H1 (cell line): ENCODE results near the gene LHPP. TPM values are rescaled to one million over a fixed set of nuclear protein-coding genes. Genes with fewer than 3 reads are reported as not detected.

ENCODE experiments used
- CTCF ChIA-PET: fragments of 300-600 bp; sonication (Branson Sonifier 250); formaldehyde crosslinking; loops from one replicate; lab custom pipeline; 2021; ENCODE audit not compliant: partially characterized antibody; lab: Charles Lee
- POLR2A ChIA-PET: fragments of 300-600 bp; sonication (Branson Sonifier 250); formaldehyde crosslinking; loops from one replicate; lab custom pipeline; 2021; ENCODE audit warnings: inconsistent platforms; ENCODE audit not compliant: partially characterized antibody; lab: Charles Lee
- DNase-seq, 2 experiments: peaks; one replicate each; pipeline versions ENCODE4 v3.0.0 to v3.0.0-alpha.2; 2010 to 2022; ENCODE audit warnings: low spot score in 2 of 2, low read depth in 1 of 2, mixed read lengths in 1 of 2
- FAIRE-seq: peaks from 2 replicates; lab custom pipeline; 2011; peaks lifted over from hg19 to GRCh38; lab: Jason Lieb, UNC
- H2AFZ ChIP-seq: 2 replicates; pipeline ENCODE4 v1.8.1; 2012; ENCODE audit warnings: low read length, inconsistent platforms
- H2AK5ac ChIP-seq: 2 replicates; pipeline ENCODE4 v1.6.1; 2013; ENCODE audit warnings: low read depth, low read length
- H2BK120ac ChIP-seq: replicated peaks from 2 replicates; pipeline ENCODE3; 2013; ENCODE audit warnings: low read depth, low read length, inconsistent platforms
- H2BK12ac ChIP-seq: 2 replicates; pipeline ENCODE4 v1.6.1; 2013; ENCODE audit warnings: low read depth, low read length
- H2BK15ac ChIP-seq: 2 replicates; pipeline ENCODE4 v1.6.1; 2013; ENCODE audit warnings: low read length
- H2BK20ac ChIP-seq: 2 replicates; pipeline ENCODE4 v1.6.1; 2013; ENCODE audit warnings: low read length
- H2BK5ac ChIP-seq: 2 replicates; pipeline ENCODE4 v1.6.1; 2013; ENCODE audit warnings: low read depth, low read length
- H3K14ac ChIP-seq: 2 replicates; pipeline ENCODE4 v1.6.1; 2013; ENCODE audit warnings: inconsistent platforms; ENCODE audit not compliant: insufficient read length
- H3K18ac ChIP-seq: 2 replicates; pipeline ENCODE4 v1.6.1; 2013; ENCODE audit warnings: low read length; ENCODE audit errors: extremely low read depth
- H3K23ac ChIP-seq: 2 replicates; pipeline ENCODE4 v1.6.1; 2013; ENCODE audit warnings: inconsistent platforms; ENCODE audit not compliant: insufficient read length
- H3K23me2 ChIP-seq: 2 replicates; pipeline ENCODE4 v1.6.1; 2013; ENCODE audit warnings: low read depth, low read length
- H3K27ac ChIP-seq: 2 replicates; pipeline ENCODE4 v1.6.1; 2011; ENCODE audit warnings: low read depth, low read length, inconsistent platforms
- H3K27me3 ChIP-seq, 4 experiments: replicated peaks in 1 of 4; 1 replicate in 1 of 4; 2 replicates in 3 of 4; pipeline versions ENCODE4 v1.6.1 to v1.8.1; 2011 to 2013; ENCODE audit warnings: low read length in 3 of 4, mild to moderate bottlenecking in 3 of 4, inconsistent platforms in 2 of 4, mixed read lengths in 2 of 4, moderate library complexity in 1 of 4; ENCODE audit not compliant: control insufficient read depth in 3 of 4, insufficient read depth in 3 of 4; ENCODE audit errors: extremely low read depth in 1 of 4
- H3K36me3 ChIP-seq, 4 experiments: 2 replicates each; pipeline versions ENCODE4 v1.6.1 to v1.8.1; 2011 to 2013; ENCODE audit warnings: mild to moderate bottlenecking in 4 of 4, low read length in 3 of 4, moderate library complexity in 2 of 4, control low read depth in 1 of 4, inconsistent platforms in 1 of 4; ENCODE audit not compliant: insufficient read depth in 4 of 4, control insufficient read depth in 2 of 4
- H3K4ac ChIP-seq: replicated peaks from 2 replicates; pipeline ENCODE3; 2013; ENCODE audit warnings: low read length, low read depth, mixed read lengths, inconsistent platforms; ENCODE audit not compliant: insufficient read length
- H3K4me1 ChIP-seq, 4 experiments: replicated peaks in 1 of 4; 1 replicate in 1 of 4; 2 replicates in 3 of 4; pipeline versions ENCODE4 v1.6.1 to v1.8.1; 2011 to 2013; ENCODE audit warnings: low read length in 3 of 4, inconsistent platforms in 2 of 4, mixed read lengths in 1 of 4; ENCODE audit not compliant: insufficient read depth in 4 of 4, control insufficient read depth in 3 of 4
- H3K4me2 ChIP-seq, 2 experiments: 2 replicates each; pipeline versions ENCODE4 v1.6.1 to v1.8.1; 2011 to 2013; ENCODE audit warnings: low read depth in 2 of 2, low read length in 2 of 2, control low read depth in 1 of 2, inconsistent platforms in 1 of 2, mild to moderate bottlenecking in 1 of 2; ENCODE audit not compliant: insufficient read depth in 1 of 2
- H3K4me3 ChIP-seq, 4 experiments: fragments of 200-600, 300-600 bp in 1 of 4; sonication (generic), shearing (Covaris generic), sonication (Bioruptor Twin) in 1 of 4; 2 replicates each; pipeline versions ENCODE4 v1.5.1 to v1.8.1; 2011 to 2016; ENCODE audit warnings: low read length in 4 of 4, low read depth in 3 of 4, control low read depth in 2 of 4, inconsistent platforms in 2 of 4, mild to moderate bottlenecking in 2 of 4, mixed read lengths in 1 of 4, moderate library complexity in 1 of 4; ENCODE audit not compliant: insufficient read depth in 2 of 4; ENCODE audit errors: extremely low read depth in 1 of 4
- H3K56ac ChIP-seq: replicated peaks from 2 replicates; pipeline ENCODE3; 2013; ENCODE audit warnings: low read depth, mild to moderate bottlenecking, mixed read lengths, low read length, inconsistent platforms; ENCODE audit not compliant: insufficient read length
- H3K79me1 ChIP-seq: 2 replicates; pipeline ENCODE4 v1.6.1; 2013; ENCODE audit warnings: low read depth, low read length, control low read depth
- H3K79me2 ChIP-seq, 2 experiments: 2 replicates each; pipeline versions ENCODE4 v1.6.1 to v1.8.1; 2012 to 2013; ENCODE audit warnings: low read length in 2 of 2, mild to moderate bottlenecking in 2 of 2, inconsistent platforms in 1 of 2; ENCODE audit not compliant: insufficient read depth in 2 of 2, control insufficient read depth in 1 of 2
- H3K9ac ChIP-seq, 4 experiments: replicated peaks in 1 of 4; 1 replicate in 1 of 4; 2 replicates in 3 of 4; pipeline versions ENCODE4 v1.6.1 to v1.8.1; 2011 to 2013; ENCODE audit warnings: low read depth in 3 of 4, low read length in 3 of 4, control low read depth in 2 of 4, mild to moderate bottlenecking in 2 of 4, moderate library complexity in 2 of 4, inconsistent platforms in 1 of 4; ENCODE audit errors: extremely low read depth in 1 of 4
- H3K9me3 ChIP-seq, 2 experiments: 2 replicates each; pipeline versions ENCODE4 v1.6.1 to v1.8.1; 2012 to 2013; ENCODE audit warnings: mild to moderate bottlenecking in 2 of 2, moderate library complexity in 2 of 2, control low read depth in 1 of 2, inconsistent platforms in 1 of 2, low read depth in 1 of 2, low read length in 1 of 2, mixed read lengths in 1 of 2; ENCODE audit not compliant: insufficient read depth in 2 of 2
- H4K20me1 ChIP-seq, 2 experiments: replicated peaks in 1 of 2; 2 replicates each; pipeline versions ENCODE3 to v1.8.1; 2011 to 2013; ENCODE audit warnings: inconsistent platforms in 2 of 2, low read length in 2 of 2, mild to moderate bottlenecking in 1 of 2; ENCODE audit not compliant: insufficient read depth in 2 of 2, control insufficient read depth in 1 of 2
- H4K5ac ChIP-seq: 2 replicates; pipeline ENCODE4 v1.6.1; 2013; ENCODE audit warnings: low read length, low read depth, mixed read lengths, inconsistent platforms; ENCODE audit not compliant: insufficient read length
- H4K8ac ChIP-seq: 2 replicates; pipeline ENCODE4 v1.8.0; 2013; ENCODE audit warnings: mild to moderate bottlenecking, moderate library complexity, low read length, inconsistent platforms; ENCODE audit not compliant: insufficient read depth; ENCODE audit errors: extremely low read depth
- H4K91ac ChIP-seq: replicated peaks from 2 replicates; pipeline ENCODE3; 2013; ENCODE audit warnings: low read length, mixed read lengths, inconsistent platforms; ENCODE audit not compliant: insufficient read length
- BACH1 ChIP-seq: IDR thresholded peaks from 2 replicates; pipeline ENCODE4 v1.6.1; 2012; ENCODE audit warnings: low read length, improper control_type of control experiment
- EGR1 ChIP-seq: IDR thresholded peaks from 2 replicates; pipeline ENCODE4 v1.6.1; 2011; ENCODE audit warnings: low read depth, low read length, borderline replicate concordance
- EP300 ChIP-seq, 2 experiments: IDR thresholded peaks; 1 replicate in 1 of 2; 2 replicates in 1 of 2; pipeline ENCODE4 v1.6.1; 2011 to 2012; ENCODE audit warnings: low read depth in 2 of 2, low read length in 2 of 2, mild to moderate bottlenecking in 2 of 2, borderline replicate concordance in 1 of 2, inconsistent platforms in 1 of 2, moderate library complexity in 1 of 2
- JUN ChIP-seq: IDR thresholded peaks from 2 replicates; pipeline ENCODE4 v1.6.1; 2011; ENCODE audit warnings: low read depth, mild to moderate bottlenecking, improper control_type of control experiment, low read length
- JUND ChIP-seq: IDR thresholded peaks from 2 replicates; pipeline ENCODE4 v1.6.1; 2011; ENCODE audit warnings: mild to moderate bottlenecking, improper control_type of control experiment, low read length
- KDM4A ChIP-seq: IDR thresholded peaks from one replicate; pipeline ENCODE4 v1.7.1; 2012; ENCODE audit warnings: low read depth, mild to moderate bottlenecking, moderate library complexity, low read length, inconsistent platforms; ENCODE audit not compliant: severe bottlenecking
- TAF7 ChIP-seq: optimal IDR thresholded peaks from 2 replicates; pipeline ENCODE3; 2011; ENCODE audit warnings: low read depth, mild to moderate bottlenecking, inconsistent platforms, low read length, moderate library complexity, borderline replicate concordance
- WGBS, 2 experiments: shearing (Covaris generic) in 1 of 2; methylation state at CpG; one replicate each; pipeline versions ENCODE4 v1.1.6 to v1.1.7; 2013 to 2015; ENCODE audit warnings: low lambda C conversion rate in 2 of 2, mixed read lengths in 2 of 2, inconsistent platforms in 1 of 2, low coverage in 1 of 2, missing lambda C conversion rate in 1 of 2; ENCODE audit not compliant: insufficient replicate concordance in 2 of 2, insufficient coverage in 1 of 2, insufficient read length in 1 of 2; ENCODE audit errors: extremely low coverage in 1 of 2, missing lambda C conversion rate in 1 of 2; 5-methylcytosine and 5-hydroxymethylcytosine counted together
- polyA plus RNA-seq, 7 experiments: library from polyadenylated mRNA; depleted of rRNA in 3 of 7; stranded (reverse) in 5 of 7; unstranded in 2 of 7; fragments of >200 nt in 5 of 7; fragments of 200-250 nt in 2 of 7; gene quantifications; 1 replicate in 5 of 7; 2 replicates in 1 of 7; 4 replicates in 1 of 7; pipeline versions ENCODE4 v1.2.1 to v1.2.3, GENCODE V29; 2011 to 2013; ENCODE audit warnings: missing spikeins in 2 of 7, mixed read lengths in 2 of 7
- total RNA-seq: library from RNA; stranded (reverse); fragmentation: NEBNext Ultra II Directional; extraction: Animal tissue kit (Norgen Biotek cat#: 25700); gene quantifications from 2 replicates; pipeline ENCODE4 v1.2.1, GENCODE V29; 2021
- TF ChIP-seq, protein P1 (sequence below), 3 experiments: IDR thresholded peaks; 1 replicate in 2 of 3; 2 replicates in 1 of 3; pipeline versions ENCODE4 v1.5.1 to v1.6.1; 2011; ENCODE audit warnings: low read length in 3 of 3, mild to moderate bottlenecking in 3 of 3, inconsistent platforms in 2 of 3, low read depth in 1 of 3, moderate library complexity in 1 of 3; ENCODE audit not compliant: insufficient read depth in 1 of 3; ENCODE audit errors: control extremely low read depth in 1 of 3
- TF ChIP-seq, protein P2 (sequence below): IDR thresholded peaks from 2 replicates; pipeline ENCODE4 v1.6.1; 2012; ENCODE audit warnings: low read length, inconsistent platforms

LHPP gene
- total and polyA plus RNA-seq, 2 of the 8 experiments (the other 6 are each of a cell fraction or from before 2014, with no cell fraction given), result 26.0 to 45.0 TPM

DNA sequence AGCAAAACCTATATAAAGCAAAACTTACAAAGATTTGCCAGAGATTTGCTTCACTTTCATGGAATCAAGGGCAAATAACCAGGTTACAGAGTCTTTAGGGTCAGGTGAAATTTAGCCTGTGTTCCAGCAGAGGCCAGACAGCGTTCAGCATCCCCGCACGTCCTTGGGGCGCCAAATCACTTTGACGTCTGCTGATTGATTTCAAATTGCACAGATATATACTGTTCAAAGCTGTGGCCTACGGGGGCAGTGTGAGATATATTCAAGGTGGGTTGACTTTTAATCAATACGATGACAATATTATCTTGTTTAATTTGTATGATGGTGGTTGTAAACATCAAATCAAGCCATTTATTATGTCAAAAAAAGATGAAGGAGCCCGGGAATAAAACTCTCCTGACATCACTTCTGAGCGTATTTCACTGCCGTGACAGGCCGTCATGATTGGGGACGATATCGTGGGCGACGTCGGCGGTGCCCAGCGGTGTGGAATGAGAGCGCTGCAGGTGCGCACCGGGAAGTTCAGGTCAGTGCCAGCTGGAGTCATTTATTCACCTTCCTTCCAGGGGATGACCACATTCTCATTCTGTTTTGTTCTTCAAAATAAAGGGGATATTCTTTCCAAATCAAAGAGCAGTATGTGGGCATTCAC is 55.2 kb downstream of the LHPP start:
- Histone ChIP-seq H2BK120ac (no peak overlapping the region), H4K20me1 (no peaks in the 10 kb centered on the region), H2BK20ac (no peak overlapping the region), H3K79me2 (no peaks in the 10 kb centered on the region), H3K18ac (no peak overlapping the region), H4K5ac (no peak overlapping the region), H3K36me3 (no peaks in the 10 kb centered on the region), H3K27me3 (no peaks in the 10 kb centered on the region), H3K4me1 (peaks cover 0 to 2% (median under 1%) of the 10 kb centered on the region in 4 experiments; a peak in 2 of 7 replicates), H3K27ac (no peak overlapping the region), H2AFZ (no peak overlapping the region), H4K91ac (no peak overlapping the region), H3K56ac (no peak overlapping the region), H2AK5ac (no peak overlapping the region), H3K9ac (no peak overlapping the region), H3K4me3 (no peak overlapping the region), H3K9me3 (no peaks in the 10 kb centered on the region), H3K4ac (no peak overlapping the region), H3K23ac (no peak overlapping the region), H2BK12ac (no peak overlapping the region), H3K23me2 (no peaks in the 10 kb centered on the region), H3K79me1 (no peaks in the 10 kb centered on the region), H3K4me2 (no peak overlapping the region), H4K8ac (no peak overlapping the region), H2BK15ac (no peak overlapping the region), H3K14ac (no peak overlapping the region), H2BK5ac (no peak overlapping the region)
- no peak for DNase-seq
- POLR2A ChIA-PET, result no interaction called here
- CTCF ChIA-PET, result no interaction called here
- 92% methylated on average over 21 of the region's 21 CpGs; no CpG with 5 or more reads in 1 of the 2 experiments for WGBS, 2 experiments
- no peak for FAIRE-seq
- no peak for TF ChIP-seq BACH1
- TF ChIP-seq JUN, result no peak
- no peak for TF ChIP-seq KDM4A
- TF ChIP-seq EGR1, result no peak
- TF ChIP-seq, protein P1, sequence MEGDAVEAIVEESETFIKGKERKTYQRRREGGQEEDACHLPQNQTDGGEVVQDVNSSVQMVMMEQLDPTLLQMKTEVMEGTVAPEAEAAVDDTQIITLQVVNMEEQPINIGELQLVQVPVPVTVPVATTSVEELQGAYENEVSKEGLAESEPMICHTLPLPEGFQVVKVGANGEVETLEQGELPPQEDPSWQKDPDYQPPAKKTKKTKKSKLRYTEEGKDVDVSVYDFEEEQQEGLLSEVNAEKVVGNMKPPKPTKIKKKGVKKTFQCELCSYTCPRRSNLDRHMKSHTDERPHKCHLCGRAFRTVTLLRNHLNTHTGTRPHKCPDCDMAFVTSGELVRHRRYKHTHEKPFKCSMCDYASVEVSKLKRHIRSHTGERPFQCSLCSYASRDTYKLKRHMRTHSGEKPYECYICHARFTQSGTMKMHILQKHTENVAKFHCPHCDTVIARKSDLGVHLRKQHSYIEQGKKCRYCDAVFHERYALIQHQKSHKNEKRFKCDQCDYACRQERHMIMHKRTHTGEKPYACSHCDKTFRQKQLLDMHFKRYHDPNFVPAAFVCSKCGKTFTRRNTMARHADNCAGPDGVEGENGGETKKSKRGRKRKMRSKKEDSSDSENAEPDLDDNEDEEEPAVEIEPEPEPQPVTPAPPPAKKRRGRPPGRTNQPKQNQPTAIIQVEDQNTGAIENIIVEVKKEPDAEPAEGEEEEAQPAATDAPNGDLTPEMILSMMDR (IDR thresholded peaks at IDR 0.05; ENCODE audit: control extremely low read depth in 1 of 3, insufficient read depth in 1 of 3, low read depth in 1 of 3, low read length in 3 of 3), result no peak
- TF ChIP-seq TAF7, result no peak
- no peak for TF ChIP-seq EP300 (IDR thresholded peaks at IDR 0.05; ENCODE audit: borderline replicate concordance in 1 of 2, low read depth in 2 of 2, low read length in 2 of 2)
- TF ChIP-seq, protein P2, sequence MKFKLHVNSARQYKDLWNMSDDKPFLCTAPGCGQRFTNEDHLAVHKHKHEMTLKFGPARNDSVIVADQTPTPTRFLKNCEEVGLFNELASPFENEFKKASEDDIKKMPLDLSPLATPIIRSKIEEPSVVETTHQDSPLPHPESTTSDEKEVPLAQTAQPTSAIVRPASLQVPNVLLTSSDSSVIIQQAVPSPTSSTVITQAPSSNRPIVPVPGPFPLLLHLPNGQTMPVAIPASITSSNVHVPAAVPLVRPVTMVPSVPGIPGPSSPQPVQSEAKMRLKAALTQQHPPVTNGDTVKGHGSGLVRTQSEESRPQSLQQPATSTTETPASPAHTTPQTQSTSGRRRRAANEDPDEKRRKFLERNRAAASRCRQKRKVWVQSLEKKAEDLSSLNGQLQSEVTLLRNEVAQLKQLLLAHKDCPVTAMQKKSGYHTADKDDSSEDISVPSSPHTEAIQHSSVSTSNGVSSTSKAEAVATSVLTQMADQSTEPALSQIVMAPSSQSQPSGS, result no peak
- TF ChIP-seq JUND, result no peak
